Endothelial cell of umbilical vein (primary cell): ENCODE data around the gene SEMA3A. TPM values are rescaled to one million over a fixed set of nuclear protein-coding genes. Genes with fewer than 3 reads are reported as not detected.

ENCODE experiments used
- BruUV-seq: library from RNA; stranded (reverse); fragments of 400-500 nt; replicated peaks from 2 replicates; lab custom pipeline; 2021; lab: Mats Ljungman, UMichigan
- CTCF ChIA-PET: fragments of 300-600, 350-600 bp; sonication (Branson Sonifier 250); formaldehyde crosslinking; loops from one replicate; lab custom pipeline; 2021; ENCODE audit warnings: antibody characterized with exemption, inconsistent platforms; lab: Charles Lee
- POLR2A ChIA-PET: fragments of 300-600, 350-600 bp; sonication (Branson Sonifier 250); formaldehyde crosslinking; loops from one replicate; lab custom pipeline; 2021; ENCODE audit warnings: antibody characterized with exemption, inconsistent platforms; lab: Charles Lee
- DNase-seq: peaks from one replicate; pipeline ENCODE4 v3.0.0-alpha.2; 2011; ENCODE audit warnings: low read depth, low spot score
- FAIRE-seq: peaks from 2 replicates; lab custom pipeline; 2011; peaks lifted over from hg19 to GRCh38; lab: Jason Lieb, UNC
- H2AFZ ChIP-seq: 2 replicates; pipeline ENCODE4 v1.6.0; 2012; ENCODE audit warnings: low read depth, low read length, control low read depth, inconsistent platforms
- H3K27ac ChIP-seq: 2 replicates; pipeline ENCODE4 v1.5.1; 2011; ENCODE audit warnings: low read depth, mild to moderate bottlenecking, control low read depth, low read length, moderate library complexity; ENCODE audit not compliant: insufficient read depth
- H3K27me3 ChIP-seq, 2 experiments: 2 replicates each; pipeline versions ENCODE4 v1.6.0 to v1.6.1; 2011; ENCODE audit warnings: low read length in 2 of 2, mixed read lengths in 1 of 2; ENCODE audit not compliant: control insufficient read depth in 2 of 2, insufficient read depth in 2 of 2
- H3K36me3 ChIP-seq, 2 experiments: 2 replicates in 1 of 2; 3 replicates in 1 of 2; pipeline ENCODE4 v1.5.1; 2011; ENCODE audit warnings: low read length in 2 of 2, mild to moderate bottlenecking in 1 of 2, moderate library complexity in 1 of 2; ENCODE audit not compliant: control insufficient read depth in 2 of 2, insufficient read depth in 2 of 2; ENCODE audit errors: extremely low read depth in 1 of 2
- H3K4me1 ChIP-seq: 3 replicates; pipeline ENCODE4 v1.5.1; 2011; ENCODE audit warnings: mild to moderate bottlenecking, low read length; ENCODE audit not compliant: control insufficient read depth, insufficient read depth; ENCODE audit errors: extremely low read depth
- H3K4me2 ChIP-seq: 2 replicates; pipeline ENCODE4 v1.6.1; 2011; ENCODE audit warnings: low read length, control low read depth, mixed read lengths; ENCODE audit not compliant: insufficient read depth
- H3K4me3 ChIP-seq, 3 experiments: fragments of 200-600 bp in 1 of 3; sonication (generic), shearing (Covaris generic) in 1 of 3; replicated peaks in 1 of 3; 2 replicates each; pipeline ENCODE4 v1.5.1; 2011 to 2016; ENCODE audit warnings: control low read depth in 3 of 3, low read length in 3 of 3, mild to moderate bottlenecking in 2 of 3, inconsistent platforms in 1 of 3, low read depth in 1 of 3, moderate library complexity in 1 of 3; ENCODE audit not compliant: insufficient read depth in 1 of 3
- H3K79me2 ChIP-seq: 2 replicates; pipeline ENCODE4 v1.6.0; 2012; ENCODE audit warnings: low read length, inconsistent platforms; ENCODE audit not compliant: control insufficient read depth, insufficient read depth
- H3K9ac ChIP-seq: replicated peaks from 2 replicates; pipeline ENCODE3; 2011; ENCODE audit warnings: low read length, control low read depth; ENCODE audit not compliant: insufficient read depth; ENCODE audit errors: extremely low read depth
- H3K9me1 ChIP-seq: replicated peaks from 3 replicates; pipeline ENCODE4 v1.6.0; 2011; ENCODE audit warnings: mild to moderate bottlenecking, low read length; ENCODE audit not compliant: control insufficient read depth, insufficient read depth; ENCODE audit errors: extremely low read depth
- H3K9me3 ChIP-seq: replicated peaks from 2 replicates; pipeline ENCODE4 v1.5.1; 2012; ENCODE audit warnings: low read length, inconsistent platforms; ENCODE audit not compliant: control insufficient read depth, insufficient read depth
- H4K20me1 ChIP-seq: replicated peaks from 2 replicates; pipeline ENCODE3; 2011; ENCODE audit warnings: mild to moderate bottlenecking, low read length; ENCODE audit not compliant: control insufficient read depth, insufficient read depth; ENCODE audit errors: extremely low read depth
- EZH2 ChIP-seq: IDR thresholded peaks from 2 replicates; pipeline ENCODE4 v1.6.1; 2012; ENCODE audit warnings: borderline replicate concordance, low read depth, mild to moderate bottlenecking, moderate library complexity, low read length, inconsistent platforms; ENCODE audit not compliant: severe bottlenecking
- FOS ChIP-seq: IDR thresholded peaks from 2 replicates; pipeline ENCODE4 v1.6.1; 2011; ENCODE audit warnings: mild to moderate bottlenecking, low read length, moderate library complexity, borderline replicate concordance; ENCODE audit not compliant: insufficient read depth
- GATA2 ChIP-seq: IDR thresholded peaks from 2 replicates; pipeline ENCODE4 v1.7.0; 2011; ENCODE audit warnings: low read depth, mild to moderate bottlenecking, moderate library complexity, mixed read lengths, low read length; ENCODE audit not compliant: insufficient read length, insufficient read depth
- JUN ChIP-seq: IDR thresholded peaks from 2 replicates; pipeline ENCODE4 v1.6.1; 2011; ENCODE audit warnings: borderline replicate concordance, low read depth; ENCODE audit not compliant: insufficient read length, insufficient read depth
- MYC ChIP-seq: IDR thresholded peaks from one replicate; pipeline ENCODE4 v1.6.1; 2011; ENCODE audit warnings: mild to moderate bottlenecking, low read depth, low read length
- POLR2A ChIP-seq: IDR thresholded peaks from 2 replicates; pipeline ENCODE4 v1.6.1; 2012; ENCODE audit warnings: low read depth, mild to moderate bottlenecking, control low read depth, low read length
- POLR2AphosphoS5 ChIP-seq: IDR thresholded peaks from 2 replicates; pipeline ENCODE4 v1.6.1; 2012; ENCODE audit warnings: low read depth, mild to moderate bottlenecking, control low read depth, low read length, moderate library complexity; ENCODE audit not compliant: insufficient read depth
- dilution Hi-C: fragments of 300-500 bp; cut with MboI; formaldehyde crosslinking; loops from one replicate; pipeline ENCODE4 v1.15.0; 2019; ENCODE audit warnings: low sequenced_read_pairs; ENCODE audit not compliant: extremely low pct_ligation_motif_present
- intact Hi-C: fragments of 100-400 bp; cut with micrococcal nuclease; formaldehyde crosslinking; loops from one replicate; pipeline ENCODE4 v1.10.0; 2022
- polyA plus RNA-seq, 4 experiments: library from polyadenylated mRNA; depleted of rRNA in 3 of 4; stranded (reverse) in 3 of 4; unstranded in 1 of 4; fragments of >200 nt; gene quantifications; 2 replicates each; pipeline versions ENCODE4 v1.2.1 to v1.2.3, GENCODE V29; 2011 to 2012; ENCODE audit warnings: missing spikeins in 1 of 4
- total RNA-seq: library from RNA; stranded (reverse); gene quantifications from 2 replicates; pipeline ENCODE4 v1.2.3, GENCODE V29; 2021
- TF ChIP-seq, protein P1 (sequence below): IDR thresholded peaks from 2 replicates; pipeline ENCODE4 v1.6.1; 2011; ENCODE audit not compliant: insufficient read depth, insufficient read length
- TF ChIP-seq, protein P2 (sequence below), 2 donors: IDR thresholded peaks; 1 replicate in 1 of 2; 2 replicates in 1 of 2; pipeline ENCODE4 v1.5.1; 2011; ENCODE audit warnings: low read length in 2 of 2, mild to moderate bottlenecking in 2 of 2, moderate library complexity in 2 of 2, control low read depth in 1 of 2, inconsistent platforms in 1 of 2, low read depth in 1 of 2; ENCODE audit not compliant: insufficient read depth in 1 of 2; ENCODE audit errors: extremely low read depth in 1 of 2

SEMA3A gene
- total and polyA plus RNA-seq, 2 donors (not counting 3 experiments of a cell fraction or from before 2014, with no cell fraction given), result 0.68 to 1.2 TPM

DNA sequence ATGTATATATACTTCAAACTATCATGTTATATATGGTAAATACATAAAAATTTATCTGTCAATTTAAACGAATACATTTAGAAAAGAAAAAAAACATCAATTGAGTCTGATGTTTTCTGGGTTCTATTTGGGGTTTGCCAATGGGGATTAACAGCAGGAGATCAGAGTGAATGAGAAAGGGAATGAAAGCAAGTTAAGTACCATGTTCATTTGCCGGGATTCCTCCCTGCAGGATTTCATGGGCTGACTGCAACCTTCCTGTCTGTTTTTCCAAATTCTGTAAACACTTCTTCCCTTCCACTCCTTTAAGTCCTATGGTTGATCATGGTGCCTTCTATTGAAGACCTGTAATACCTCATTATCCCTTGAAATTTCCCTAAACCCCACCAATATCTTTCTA, 33.9 kb upstream of the SEMA3A start:
- POLR2A ChIA-PET, result no interaction called here
- DNase-seq (no peak), FAIRE-seq (no peak)
- no peaks in the 10 kb centered on the region for H3K79me2 ChIP-seq
- H3K9ac ChIP-seq, result no peak overlapping the region
- CTCF ChIA-PET, result no interaction called here
- no peak overlapping the region for H3K27ac ChIP-seq
- BruUV-seq, result no TSS peak
- H3K36me3 ChIP-seq, result no peaks in the 10 kb centered on the region
- no peaks in the 10 kb centered on the region for H3K9me1 ChIP-seq
- dilution Hi-C loops, result no loop called here
- no peak overlapping the region for H3K4me2 ChIP-seq
- no peaks in the 10 kb centered on the region for H3K9me3 ChIP-seq
- no peak overlapping the region for H2AFZ ChIP-seq
- no peaks in the 10 kb centered on the region for H3K4me1 ChIP-seq
- no peak for TF ChIP-seq FOS
- no peak for TF ChIP-seq JUN
- TF ChIP-seq, protein P1, sequence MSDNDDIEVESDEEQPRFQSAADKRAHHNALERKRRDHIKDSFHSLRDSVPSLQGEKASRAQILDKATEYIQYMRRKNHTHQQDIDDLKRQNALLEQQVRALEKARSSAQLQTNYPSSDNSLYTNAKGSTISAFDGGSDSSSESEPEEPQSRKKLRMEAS, result no peak
- no peak for TF ChIP-seq EZH2
- TF ChIP-seq, protein P2, sequence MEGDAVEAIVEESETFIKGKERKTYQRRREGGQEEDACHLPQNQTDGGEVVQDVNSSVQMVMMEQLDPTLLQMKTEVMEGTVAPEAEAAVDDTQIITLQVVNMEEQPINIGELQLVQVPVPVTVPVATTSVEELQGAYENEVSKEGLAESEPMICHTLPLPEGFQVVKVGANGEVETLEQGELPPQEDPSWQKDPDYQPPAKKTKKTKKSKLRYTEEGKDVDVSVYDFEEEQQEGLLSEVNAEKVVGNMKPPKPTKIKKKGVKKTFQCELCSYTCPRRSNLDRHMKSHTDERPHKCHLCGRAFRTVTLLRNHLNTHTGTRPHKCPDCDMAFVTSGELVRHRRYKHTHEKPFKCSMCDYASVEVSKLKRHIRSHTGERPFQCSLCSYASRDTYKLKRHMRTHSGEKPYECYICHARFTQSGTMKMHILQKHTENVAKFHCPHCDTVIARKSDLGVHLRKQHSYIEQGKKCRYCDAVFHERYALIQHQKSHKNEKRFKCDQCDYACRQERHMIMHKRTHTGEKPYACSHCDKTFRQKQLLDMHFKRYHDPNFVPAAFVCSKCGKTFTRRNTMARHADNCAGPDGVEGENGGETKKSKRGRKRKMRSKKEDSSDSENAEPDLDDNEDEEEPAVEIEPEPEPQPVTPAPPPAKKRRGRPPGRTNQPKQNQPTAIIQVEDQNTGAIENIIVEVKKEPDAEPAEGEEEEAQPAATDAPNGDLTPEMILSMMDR (IDR thresholded peaks at IDR 0.05; ENCODE audit: extremely low read depth in 1 of 2, insufficient read depth in 1 of 2, low read depth in 1 of 2, low read length in 2 of 2), result no peak
- no peak for TF ChIP-seq POLR2AphosphoS5
- TF ChIP-seq GATA2, result no peak
- no peak for TF ChIP-seq POLR2A
- TF ChIP-seq MYC, result no peak
- H3K4me3 ChIP-seq, result no peak overlapping the region
- H3K27me3 ChIP-seq, result no peaks in the 10 kb centered on the region
- H4K20me1 ChIP-seq, result no peaks in the 10 kb centered on the region
- intact Hi-C loops, result no loop called here
